HG03108 (cell line): ENCODE results near the gene C6orf132.

Experiments
- ATAC-seq: cut with Tn5 transposase; IDR thresholded peaks from one replicate; pipeline ENCODE4 v1.9.1; 2021; ENCODE audit warnings: moderate library complexity; ENCODE audit not compliant: unreplicated experiment

C6orf132 gene

DNA sequence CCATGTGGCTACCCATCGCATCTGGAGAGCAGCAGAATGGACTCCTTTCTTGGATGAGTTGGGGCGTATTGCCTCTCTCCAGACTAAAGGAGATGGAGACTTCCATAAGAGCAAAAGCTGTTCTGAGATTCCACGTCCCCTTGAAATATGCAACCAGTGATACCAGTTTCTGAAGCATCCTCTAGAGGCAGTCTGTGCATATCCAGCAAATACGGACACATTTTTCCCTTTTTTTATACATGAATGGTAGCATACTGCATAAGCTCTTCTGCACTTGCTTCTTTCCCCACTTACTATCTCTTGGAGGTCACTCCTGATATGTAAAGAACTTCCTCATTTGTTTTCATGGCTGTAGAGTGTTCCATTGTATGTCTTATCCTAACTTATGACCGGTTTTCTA, 57.5 kb downstream of the C6orf132 start:
- ATAC-seq, result no peak

DNA sequence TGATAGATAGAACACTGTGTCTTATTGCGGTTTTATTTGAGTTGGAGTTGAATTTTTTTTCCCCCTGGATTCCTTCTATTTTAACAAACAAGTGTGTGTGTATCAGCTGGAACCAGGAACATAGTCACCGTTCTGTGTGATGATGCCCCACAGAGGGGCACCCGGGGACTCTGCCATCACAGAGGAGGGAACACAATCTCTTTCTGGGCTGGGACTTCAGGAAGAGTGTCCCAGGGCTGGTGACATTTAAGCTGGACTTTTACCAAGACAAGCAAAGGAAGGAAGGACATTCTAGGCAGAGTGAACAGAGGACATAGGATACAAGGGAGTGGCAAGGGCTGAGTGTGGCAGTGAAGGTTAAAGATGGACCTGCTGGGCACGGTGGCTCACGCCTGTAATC, 58.9 kb downstream of the C6orf132 start:
- ATAC-seq, result no peak

DNA sequence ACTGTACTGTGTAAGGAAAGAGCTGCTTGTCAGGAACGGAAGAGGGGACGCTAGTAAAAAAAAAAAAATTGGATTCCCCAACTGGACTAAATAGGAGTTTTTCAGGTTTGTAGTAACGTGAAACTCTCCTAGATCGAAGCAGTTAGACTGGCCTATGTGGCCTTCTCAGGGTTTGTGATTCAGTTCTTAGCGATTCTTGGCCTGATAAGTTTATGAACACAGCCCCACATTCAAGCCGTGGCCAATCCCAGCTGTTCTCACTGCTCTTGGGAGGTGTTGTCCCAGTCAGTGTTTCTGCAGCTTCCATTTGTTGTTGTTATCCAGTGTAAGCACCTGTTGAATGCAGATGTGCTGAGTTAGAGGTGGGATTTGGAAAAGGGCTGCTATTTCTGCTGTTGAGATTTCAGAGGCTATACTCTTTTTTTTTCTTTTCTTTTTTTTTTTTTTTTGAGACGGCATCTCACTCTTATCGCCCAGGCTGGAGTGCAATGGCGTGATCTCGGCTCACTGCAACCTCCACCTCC, 62.4 kb downstream of the C6orf132 start:
- no peak for ATAC-seq

DNA sequence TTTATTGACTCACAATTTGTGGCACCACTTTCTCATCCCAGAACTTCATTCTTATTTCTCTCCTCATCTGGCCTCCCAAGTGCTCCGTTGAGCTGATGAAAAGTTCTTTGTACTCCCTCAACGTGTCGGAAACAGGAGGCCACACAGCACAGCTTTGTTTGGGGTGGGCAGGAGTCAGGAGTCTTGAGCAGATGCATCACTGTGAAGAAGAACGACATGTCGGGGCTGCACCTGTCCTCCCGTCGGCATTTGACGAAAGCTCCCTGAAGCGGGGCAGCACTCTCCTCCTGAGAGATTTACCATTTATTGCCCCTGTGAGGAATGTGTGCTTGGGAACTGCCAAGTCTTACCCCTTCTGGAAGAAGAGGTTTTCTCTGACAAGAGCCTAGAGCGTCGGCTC, 64.0 kb downstream of the C6orf132 start:
- ATAC-seq, result no peak

DNA sequence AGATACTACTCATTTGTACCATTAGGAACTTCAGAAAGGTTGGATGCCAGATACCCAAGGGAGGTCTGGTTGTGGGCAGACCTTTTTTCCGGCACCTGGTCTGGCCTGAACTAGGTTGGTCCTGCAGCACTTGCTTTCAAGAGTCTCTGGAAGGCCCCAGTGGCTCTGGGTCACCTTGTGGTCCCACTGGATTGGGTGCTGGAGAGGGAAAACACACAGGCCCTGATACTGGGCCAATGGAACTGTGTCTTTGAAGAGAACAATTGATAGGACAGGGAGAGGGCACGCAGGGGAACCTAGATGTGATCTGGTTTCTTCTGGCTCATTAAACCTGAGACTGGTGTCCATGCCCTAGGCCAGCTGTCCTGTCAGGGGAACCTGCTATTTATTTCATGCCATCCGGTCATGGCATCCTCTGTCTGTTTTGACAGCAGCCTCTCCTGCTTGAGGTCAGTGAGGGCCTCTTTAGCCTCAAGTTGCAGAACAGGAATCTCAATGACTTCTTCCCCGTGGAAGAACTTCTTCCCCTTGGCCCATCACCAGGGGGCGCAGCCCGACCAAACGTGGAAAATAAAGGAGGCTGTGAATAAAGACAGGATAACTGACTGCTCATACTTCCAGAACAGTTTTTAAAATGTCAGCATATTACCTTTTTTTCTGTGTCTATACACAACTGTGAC, 67.1 kb downstream of the C6orf132 start:
- ATAC-seq, result no peak

DNA sequence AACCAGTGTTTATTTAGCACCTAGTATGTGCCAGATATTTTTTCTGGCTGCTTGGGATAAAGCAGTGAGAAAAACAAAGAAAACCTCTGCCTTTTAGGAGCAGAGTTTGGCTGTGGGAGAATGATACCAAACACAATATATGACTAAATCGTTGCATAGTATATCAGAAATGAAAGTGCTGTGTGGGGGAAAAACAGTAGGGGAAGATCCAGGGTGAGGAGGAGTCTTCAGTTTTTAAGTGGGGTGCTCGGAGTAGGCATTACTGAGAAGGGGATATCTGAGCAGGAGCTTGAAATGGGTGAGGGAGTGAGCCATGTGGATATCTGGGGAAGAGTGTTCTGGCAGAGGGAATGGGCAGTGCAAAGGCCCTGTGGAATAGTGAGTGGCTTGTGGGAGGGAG, 69.1 kb downstream of the C6orf132 start:
- no peak for ATAC-seq

DNA sequence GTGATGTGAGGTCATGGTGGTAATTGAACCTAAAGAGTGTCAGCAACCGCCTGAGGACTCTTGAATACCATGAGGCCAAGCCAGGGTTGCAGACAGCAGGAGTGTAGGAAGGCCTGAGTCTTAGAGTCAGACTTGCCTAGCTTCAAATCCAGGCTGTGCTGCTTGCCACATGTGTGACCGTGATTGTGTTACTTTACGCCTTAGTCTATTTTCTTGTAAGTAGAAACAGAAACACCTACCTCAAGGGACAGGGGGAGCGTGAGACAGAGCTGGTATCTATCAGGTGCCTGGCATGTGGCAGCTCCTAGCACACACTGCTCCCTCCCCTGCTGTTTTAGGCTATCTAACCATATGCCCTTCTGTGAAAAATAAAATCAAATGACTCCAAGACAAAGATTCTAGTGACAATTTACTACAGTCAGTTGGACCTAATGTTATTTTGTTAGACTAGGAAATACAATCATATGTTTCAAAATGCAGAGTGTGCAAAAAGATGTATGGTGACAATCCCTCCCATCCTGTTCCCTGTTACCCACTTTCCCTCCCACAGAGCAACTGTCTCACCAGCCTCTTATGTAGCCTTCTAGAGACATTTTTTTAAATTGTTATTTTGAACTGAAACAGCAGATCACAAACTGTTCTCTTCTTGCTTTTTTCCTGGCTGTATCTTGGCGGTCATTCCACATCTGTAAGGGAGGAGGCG, 70.4 kb downstream of the C6orf132 start:
- ATAC-seq, result no peak

DNA sequence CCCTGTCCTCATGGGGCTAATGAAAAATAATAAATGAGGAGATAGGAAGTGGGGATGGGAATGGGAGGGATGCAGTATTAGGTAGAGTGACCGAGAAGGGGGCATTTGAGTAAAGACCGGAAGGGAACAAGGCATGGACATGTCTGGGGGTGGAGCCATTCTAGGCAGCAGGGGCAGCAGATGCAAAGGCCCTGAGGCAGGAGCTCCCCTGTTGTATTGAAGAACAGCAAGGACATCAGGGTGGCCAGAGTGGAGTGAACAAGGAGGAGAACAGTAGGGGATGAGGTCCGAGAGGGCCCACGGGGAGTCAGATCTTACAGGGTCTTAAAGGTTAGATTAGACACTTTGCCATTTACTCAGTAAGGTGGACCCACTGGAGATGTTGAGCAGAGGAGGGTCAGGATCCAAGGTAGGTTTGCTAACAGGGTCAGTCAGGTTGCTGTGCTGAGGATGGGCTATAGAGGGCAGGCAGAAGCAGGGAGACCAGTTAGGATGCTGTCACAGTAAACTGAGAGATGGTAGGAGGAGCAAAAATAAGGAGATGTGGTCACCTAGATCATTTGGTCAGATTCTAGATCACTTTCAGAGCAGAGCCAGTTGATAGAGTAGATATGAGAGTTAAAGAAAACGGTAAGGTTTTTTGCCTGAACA, 73.4 kb downstream of the C6orf132 start:
- ATAC-seq, result no peak

DNA sequence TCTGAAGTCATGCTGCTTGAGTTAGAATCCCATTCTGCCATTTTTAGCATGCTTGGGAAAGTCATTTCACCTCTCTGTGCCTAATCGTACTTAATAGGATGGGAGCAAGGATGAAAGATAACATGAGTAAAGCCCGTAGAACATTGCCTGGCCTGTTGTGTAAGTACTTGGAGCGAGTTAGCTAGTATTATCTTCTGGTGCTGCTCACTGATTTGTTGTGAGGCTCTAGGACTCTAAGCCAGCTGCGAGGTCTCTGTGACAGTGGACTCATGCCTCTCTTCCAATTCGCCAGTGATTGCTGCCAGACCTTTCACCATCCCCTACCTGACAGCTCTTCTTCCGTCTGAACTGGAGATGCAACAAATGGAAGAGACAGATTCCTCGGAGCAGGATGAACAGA, 74.2 kb downstream of the C6orf132 start:
- ATAC-seq, result no peak

DNA sequence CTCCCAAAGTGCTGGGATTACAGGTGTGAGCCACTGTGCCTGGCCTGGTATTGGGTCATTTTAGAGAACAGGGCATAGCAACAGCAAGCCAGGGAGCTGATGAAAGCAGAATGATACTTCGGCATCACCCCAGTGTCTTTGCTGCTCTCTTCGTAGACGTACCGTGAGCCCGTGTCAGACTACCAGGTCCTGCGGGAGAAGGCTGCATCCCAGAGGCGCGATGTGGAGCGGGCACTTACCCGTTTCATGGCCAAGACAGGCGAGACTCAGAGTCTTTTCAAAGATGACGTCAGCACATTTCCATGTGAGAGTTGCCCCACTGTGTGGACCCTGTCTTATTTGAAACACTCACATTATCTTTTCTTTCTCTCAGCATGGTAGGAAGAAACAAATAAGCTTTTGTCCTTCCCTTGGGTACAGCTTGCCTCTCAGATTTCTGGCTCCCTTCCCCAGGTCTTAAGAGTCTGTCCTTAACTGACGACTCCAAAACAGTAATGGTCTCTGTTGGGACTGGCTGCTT, 76.2 kb downstream of the C6orf132 start:
- ATAC-seq, result no peak

DNA sequence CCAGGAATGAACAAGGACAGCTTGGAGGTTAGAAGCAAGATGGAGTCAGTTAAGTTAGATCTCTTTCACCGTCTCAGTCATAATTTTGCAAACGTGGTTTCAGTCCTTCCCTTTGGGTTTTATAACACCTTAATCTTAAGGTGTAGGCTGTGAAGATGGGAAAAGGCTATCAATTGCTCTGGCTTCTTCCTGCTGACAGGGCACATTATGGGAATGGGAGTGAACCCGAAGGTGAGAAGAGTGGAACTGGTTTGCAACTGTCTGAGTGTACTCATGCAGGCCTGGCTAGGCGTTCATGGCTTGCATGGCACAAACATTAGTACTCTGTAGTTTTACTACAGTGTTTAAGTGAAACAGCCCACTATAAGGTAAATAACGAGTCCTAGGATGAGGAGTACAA, 82.7 kb downstream of the C6orf132 start:
- no peak for ATAC-seq

DNA sequence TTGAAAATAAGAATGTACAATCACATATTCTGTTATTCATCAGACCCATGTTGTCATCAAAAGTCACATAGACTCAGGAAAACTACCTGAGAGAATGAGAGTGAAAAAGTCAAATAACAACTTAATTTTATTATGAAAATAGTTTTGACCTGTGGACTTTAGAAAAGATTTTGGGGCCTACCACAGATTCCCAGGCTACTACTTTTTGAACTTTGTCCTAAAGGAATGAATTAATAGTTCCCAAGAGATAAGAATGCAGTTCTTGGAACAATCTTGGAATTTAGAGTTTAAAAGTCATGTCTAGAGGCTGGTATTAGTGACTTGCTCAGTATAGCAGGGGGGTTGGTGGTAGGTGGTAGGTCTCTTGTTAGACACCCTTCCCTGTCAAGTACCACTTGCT, 88.8 kb downstream of the C6orf132 start:
- no peak for ATAC-seq

DNA sequence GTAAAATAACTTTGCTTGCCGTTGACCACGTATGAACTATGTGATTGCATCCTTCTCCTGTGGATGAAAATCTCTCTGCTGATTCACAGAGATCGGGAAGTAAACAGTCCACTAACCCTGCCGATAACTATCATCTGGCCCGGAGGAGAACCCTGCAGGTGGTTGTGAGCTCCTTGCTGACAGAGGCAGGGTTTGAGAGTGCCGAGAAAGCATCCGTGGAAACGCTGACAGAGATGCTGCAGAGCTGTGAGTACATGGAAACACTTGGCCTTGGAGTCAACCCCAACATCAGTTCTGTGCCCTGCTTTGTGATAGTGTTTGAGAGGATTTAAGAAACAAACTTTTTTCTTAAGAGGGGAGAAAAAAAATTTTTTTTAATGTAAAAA, 91.2 kb downstream of the C6orf132 start:
- no peak for ATAC-seq
